Measurements from ENCODE around the gene TRIM50.

DNA sequence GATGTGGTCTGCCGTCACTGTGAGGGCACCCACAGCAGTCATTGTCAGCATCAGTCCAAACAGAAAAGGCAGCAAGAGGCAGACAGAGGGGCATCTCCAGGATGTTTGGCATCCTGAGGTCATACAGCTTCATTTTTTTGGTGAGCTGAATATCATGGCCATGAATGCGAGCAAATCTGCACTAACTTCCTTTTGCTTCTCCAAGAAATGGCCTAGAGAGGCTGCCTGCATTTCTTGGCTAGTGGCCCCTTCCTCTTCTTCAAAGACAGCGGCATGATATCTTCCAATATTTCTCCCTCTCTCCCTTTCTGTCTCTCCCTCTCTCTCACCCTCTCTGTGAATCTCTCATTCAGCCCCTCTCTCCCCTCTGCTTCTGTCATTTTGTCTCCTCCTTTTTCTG lies 24.9 kb upstream of the TRIM50 start:
- no peak for TF ChIP-seq POLR2A (IDR thresholded peaks at IDR 0.05)
- no peak for TF ChIP-seq CTCF (IDR thresholded peaks at IDR 0.05 in 4 of 5, conservative IDR thresholded peaks at IDR 0.05 in 1 of 5)
